Esophagus muscularis mucosa (tissue), 4 donors: Measurements from ENCODE around the gene CENPO. TPM values are rescaled to one million over a fixed set of nuclear protein-coding genes. Genes with fewer than 3 reads are reported as not detected.

Experiments
- DNase-seq: peaks from one replicate; pipeline ENCODE4 v3.0.0-alpha.2; 2017; ENCODE audit errors: extremely low spot score
- H3K27ac ChIP-seq, 4 donors: fragments of 200-600 bp; sonication (generic); replicated peaks in 1 of 4; 1 replicate in 3 of 4; 2 replicates in 1 of 4; pipeline ENCODE4 v1.5.1; 2016 to 2019; ENCODE audit warnings: mild to moderate bottlenecking in 1 of 4
- H3K27me3 ChIP-seq, 4 donors: fragments of 200-600 bp; sonication (generic); one replicate each; pipeline versions ENCODE4 v1.5.1 to v1.6.0; 2016 to 2019
- H3K36me3 ChIP-seq, 4 donors: fragments of 200-600 bp; sonication (generic); one replicate each; pipeline ENCODE4 v1.5.1; 2016 to 2019
- H3K4me1 ChIP-seq, 4 donors: fragments of 200-600 bp; sonication (generic); one replicate each; pipeline ENCODE4 v1.5.1; 2016 to 2019
- H3K4me3 ChIP-seq, 4 donors: fragments of 200-600 bp; sonication (generic); 1 replicate in 2 of 4; 2 replicates in 2 of 4; pipeline ENCODE4 v1.5.1; 2016 to 2019; ENCODE audit warnings: mild to moderate bottlenecking in 4 of 4, moderate library complexity in 1 of 4
- H3K9me3 ChIP-seq, 4 donors: fragments of 200-600 bp; sonication (generic); 1 replicate in 3 of 4; 2 replicates in 1 of 4; pipeline ENCODE4 v1.5.1; 2016 to 2019
- EP300 ChIP-seq: sonication (generic); formaldehyde crosslinking; IDR thresholded peaks from one replicate; pipeline ENCODE4 v1.6.1; 2017; ENCODE audit warnings: antibody characterized with exemption
- POLR2A ChIP-seq: fragments of 450-650 bp; IDR thresholded peaks from one replicate; pipeline ENCODE4 v1.6.1; 2017; ENCODE audit warnings: antibody characterized with exemption, moderate library complexity, mild to moderate bottlenecking, low read depth
- POLR2AphosphoS5 ChIP-seq, 2 donors: sonication (generic); formaldehyde crosslinking; IDR thresholded peaks; one replicate each; pipeline ENCODE4 v1.6.1; 2017; ENCODE audit warnings: antibody characterized with exemption in 2 of 2
- WGBS: methylation state at CpG from one replicate; pipeline ENCODE4 v1.1.5; 2018; 5-methylcytosine and 5-hydroxymethylcytosine counted together
- intact Hi-C: fragments of 100-400 bp; cut with DNase I; formaldehyde crosslinking; loops from one replicate; pipeline ENCODE4 v1.15.1; 2023
- total RNA-seq, 4 donors: library from RNA; depleted of rRNA; stranded (reverse); fragments of >200 nt; gene quantifications; one replicate each; pipeline versions ENCODE4 v1.1.0 to v1.2.1, GENCODE V29; 2016
- TF ChIP-seq, protein P1 (sequence below), 3 experiments: fragments of 200-600 bp in 2 of 3; fragments of 450-650 bp in 1 of 3; sonication (generic) in 2 of 3; IDR thresholded peaks; one replicate each; pipeline ENCODE4 v1.5.1; 2017 to 2019; ENCODE audit warnings: antibody characterized with exemption in 3 of 3, mild to moderate bottlenecking in 2 of 3, moderate library complexity in 1 of 3

CENPO gene
- total RNA-seq, 4 donors from 2014 or later = 1.2 to 2.7 (median 1.4) TPM

DNA sequence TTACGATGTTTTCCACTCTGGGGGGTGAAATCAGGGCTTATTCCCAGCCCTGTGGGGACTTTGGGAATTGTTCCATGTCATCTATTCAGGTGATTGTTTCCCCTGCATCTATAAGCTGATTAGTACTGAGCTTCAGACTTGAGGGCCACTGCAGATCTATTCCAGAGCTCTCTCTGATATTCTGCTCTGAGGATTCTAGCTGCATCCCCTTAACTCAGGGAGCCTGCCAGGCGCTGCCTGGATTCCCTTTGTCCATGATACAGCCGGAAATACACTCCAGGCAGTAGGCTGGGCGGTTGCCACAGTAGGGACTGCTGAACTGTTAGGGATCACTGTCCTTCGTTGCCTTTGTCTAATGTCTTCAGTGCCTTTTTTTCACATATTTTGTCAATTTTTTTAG lies 31.4 kb upstream of the CENPO start:
- peaks cover 41 to 90% (median 65%) of the 10 kb centered on the region in 4 donors for H3K36me3 ChIP-seq
- 85% methylated on average over 5 of the region's 5 CpGs for WGBS

DNA sequence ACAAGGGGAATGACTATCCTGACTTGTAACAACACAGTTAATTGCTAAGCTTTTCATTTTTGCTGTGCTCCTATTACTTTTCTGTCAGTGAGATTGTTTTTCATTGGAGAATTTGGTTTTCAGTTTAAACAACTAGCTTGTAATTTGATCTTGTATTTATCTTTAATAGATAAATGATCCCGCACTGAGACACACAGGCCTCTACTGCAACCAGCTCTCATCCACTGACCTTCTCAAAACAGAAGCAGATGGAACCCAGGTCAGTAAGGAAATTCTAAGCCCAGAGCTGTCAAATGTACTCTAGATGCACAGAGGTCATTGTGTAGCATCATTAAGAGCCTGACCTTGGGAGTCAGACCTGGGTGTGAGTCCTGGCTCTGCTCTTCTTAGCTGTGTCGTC lies 30.7 kb upstream of the CENPO start:
- WGBS = 73% methylated on average over 2 of the region's 2 CpGs
- DNase-seq = no peak
- no peaks in the 10 kb centered on the region for H3K27me3 ChIP-seq
- peaks cover 41 to 89% (median 63%) of the 10 kb centered on the region in 4 donors for H3K36me3 ChIP-seq
- intact Hi-C loops = no loop called here
- H3K27ac ChIP-seq = no peak overlapping the region
- no peak overlapping the region for H3K4me3 ChIP-seq
- no peaks in the 10 kb centered on the region for H3K9me3 ChIP-seq
- TF ChIP-seq EP300 = no peak
- TF ChIP-seq POLR2A = no peak
- no peak for TF ChIP-seq POLR2AphosphoS5 (IDR thresholded peaks at IDR 0.05)
- TF ChIP-seq, protein P1, sequence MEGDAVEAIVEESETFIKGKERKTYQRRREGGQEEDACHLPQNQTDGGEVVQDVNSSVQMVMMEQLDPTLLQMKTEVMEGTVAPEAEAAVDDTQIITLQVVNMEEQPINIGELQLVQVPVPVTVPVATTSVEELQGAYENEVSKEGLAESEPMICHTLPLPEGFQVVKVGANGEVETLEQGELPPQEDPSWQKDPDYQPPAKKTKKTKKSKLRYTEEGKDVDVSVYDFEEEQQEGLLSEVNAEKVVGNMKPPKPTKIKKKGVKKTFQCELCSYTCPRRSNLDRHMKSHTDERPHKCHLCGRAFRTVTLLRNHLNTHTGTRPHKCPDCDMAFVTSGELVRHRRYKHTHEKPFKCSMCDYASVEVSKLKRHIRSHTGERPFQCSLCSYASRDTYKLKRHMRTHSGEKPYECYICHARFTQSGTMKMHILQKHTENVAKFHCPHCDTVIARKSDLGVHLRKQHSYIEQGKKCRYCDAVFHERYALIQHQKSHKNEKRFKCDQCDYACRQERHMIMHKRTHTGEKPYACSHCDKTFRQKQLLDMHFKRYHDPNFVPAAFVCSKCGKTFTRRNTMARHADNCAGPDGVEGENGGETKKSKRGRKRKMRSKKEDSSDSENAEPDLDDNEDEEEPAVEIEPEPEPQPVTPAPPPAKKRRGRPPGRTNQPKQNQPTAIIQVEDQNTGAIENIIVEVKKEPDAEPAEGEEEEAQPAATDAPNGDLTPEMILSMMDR (IDR thresholded peaks at IDR 0.05) = no peak
- no peaks in the 10 kb centered on the region for H3K4me1 ChIP-seq

More for the DNA sequence above, 31.4 kb upstream of the CENPO start:
- intact Hi-C loops = no loop called here
- H3K4me1 ChIP-seq = no peaks in the 10 kb centered on the region
- TF ChIP-seq POLR2AphosphoS5 (IDR thresholded peaks at IDR 0.05) = no peak
- no peaks in the 10 kb centered on the region for H3K9me3 ChIP-seq
- H3K27ac ChIP-seq = no peak overlapping the region
- H3K27me3 ChIP-seq = no peaks in the 10 kb centered on the region
- no peak for DNase-seq
- H3K4me3 ChIP-seq = no peak overlapping the region

DNA sequence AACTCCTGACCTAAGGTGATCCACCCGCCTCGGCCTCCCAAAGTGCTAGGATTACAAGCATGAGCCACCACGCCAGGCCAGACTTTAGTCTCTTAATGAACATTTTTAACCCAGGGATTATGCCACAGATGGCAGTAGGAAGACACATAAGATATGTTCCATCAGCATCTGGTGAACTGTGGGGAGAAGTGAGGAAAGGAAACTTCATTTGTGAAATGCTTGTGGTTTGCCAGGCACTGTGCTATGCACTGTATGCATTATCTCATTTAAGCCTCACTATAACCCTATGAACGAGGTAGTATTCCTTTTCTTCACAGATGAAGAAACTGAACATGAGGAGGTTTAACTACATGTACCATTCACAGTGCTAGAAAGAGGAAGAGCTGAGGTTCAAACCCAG lies 29.4 kb upstream of the CENPO start:
- Histone ChIP-seq H3K27me3 (no peaks in the 10 kb centered on the region), H3K4me1 (peaks cover 0 to 5% (median 0%) of the 10 kb centered on the region in 4 donors), H3K4me3 (no peak overlapping the region), H3K9me3 (no peaks in the 10 kb centered on the region), H3K36me3 (peaks cover 32 to 89% (median 59%) of the 10 kb centered on the region in 4 donors), H3K27ac (no peak overlapping the region)
- DNase-seq = no peak
- intact Hi-C loops = no loop called here
- 94% methylated on average over 4 of the region's 4 CpGs for WGBS
- no peak for TF ChIP-seq POLR2AphosphoS5 (IDR thresholded peaks at IDR 0.05)
- no peak for TF ChIP-seq POLR2A
- TF ChIP-seq EP300 = no peak
- TF ChIP-seq, protein P1 (IDR thresholded peaks at IDR 0.05) = no peak

DNA sequence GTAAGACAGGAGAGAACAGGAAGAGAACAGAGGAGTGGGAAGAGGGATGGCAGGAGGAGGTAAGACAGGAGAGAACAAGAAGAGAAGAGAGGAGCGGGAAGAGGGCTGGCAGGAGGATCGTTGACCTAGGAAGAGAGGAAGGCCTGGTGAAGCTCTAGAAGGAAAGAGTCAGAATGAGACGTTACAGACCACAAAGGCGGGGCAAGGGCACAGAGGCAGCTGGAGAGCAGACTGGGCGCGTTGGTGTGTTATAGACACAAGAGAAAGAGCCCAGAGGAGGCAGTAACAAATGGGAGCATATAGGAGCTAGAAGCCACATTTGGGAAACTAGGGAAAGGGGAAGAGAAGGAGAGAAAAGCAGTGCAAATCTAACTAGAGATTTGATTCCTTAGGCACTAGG lies 26.6 kb upstream of the CENPO start:
- intact Hi-C loops = no loop called here
- Histone ChIP-seq H3K36me3 (peaks cover 29 to 85% (median 66%) of the 10 kb centered on the region in 4 donors), H3K4me1 (peaks cover 0 to 5% (median 0%) of the 10 kb centered on the region in 4 donors), H3K27ac (no peak overlapping the region), H3K4me3 (no peak overlapping the region), H3K27me3 (no peaks in the 10 kb centered on the region), H3K9me3 (no peaks in the 10 kb centered on the region)
- WGBS = 85% methylated on average over 6 of the region's 6 CpGs
- no peak for TF ChIP-seq POLR2A
- TF ChIP-seq POLR2AphosphoS5 (IDR thresholded peaks at IDR 0.05) = no peak
- TF ChIP-seq, protein P1 (IDR thresholded peaks at IDR 0.05) = no peak
- TF ChIP-seq EP300 = no peak
- DNase-seq = no peak

DNA sequence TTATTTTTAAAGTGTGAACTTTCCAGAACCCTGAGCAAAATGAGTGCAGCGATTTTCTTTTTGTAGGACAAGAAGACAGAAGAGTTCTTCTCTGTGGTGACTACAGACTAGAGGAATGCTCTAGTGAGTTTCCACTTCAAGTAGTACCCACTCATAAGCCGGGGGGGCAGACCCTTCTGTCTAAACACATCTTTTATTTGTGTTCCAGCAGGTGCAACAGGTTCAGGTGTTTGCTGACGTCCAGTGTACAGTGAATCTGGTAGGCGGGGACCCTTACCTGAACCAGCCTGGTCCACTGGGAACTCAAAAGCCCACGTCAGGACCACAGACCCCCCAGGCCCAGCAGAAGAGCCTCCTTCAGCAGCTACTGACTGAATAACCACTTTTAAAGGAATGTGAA lies 25.2 kb upstream of the CENPO start:
- H3K4me1 ChIP-seq = peaks cover 0 to 5% (median 0%) of the 10 kb centered on the region in 4 donors
- TF ChIP-seq POLR2A (no peak), POLR2AphosphoS5 (IDR thresholded peaks at IDR 0.05) (no peak), EP300 (no peak)
- TF ChIP-seq, protein P1 (IDR thresholded peaks at IDR 0.05) = no peak
- H3K4me3 ChIP-seq = no peak overlapping the region
- no peaks in the 10 kb centered on the region for H3K9me3 ChIP-seq
- WGBS = 95% methylated on average over 4 of the region's 5 CpGs
- DNase-seq = no peak
- H3K36me3 ChIP-seq = peaks cover 20 to 72% (median 52%) of the 10 kb centered on the region in 4 donors
- intact Hi-C loops = no loop called here
- H3K27ac ChIP-seq = no peak overlapping the region
- H3K27me3 ChIP-seq = no peaks in the 10 kb centered on the region
